ENCODE data around the gene POFUT1.

- TF ChIP-seq, protein P1, sequence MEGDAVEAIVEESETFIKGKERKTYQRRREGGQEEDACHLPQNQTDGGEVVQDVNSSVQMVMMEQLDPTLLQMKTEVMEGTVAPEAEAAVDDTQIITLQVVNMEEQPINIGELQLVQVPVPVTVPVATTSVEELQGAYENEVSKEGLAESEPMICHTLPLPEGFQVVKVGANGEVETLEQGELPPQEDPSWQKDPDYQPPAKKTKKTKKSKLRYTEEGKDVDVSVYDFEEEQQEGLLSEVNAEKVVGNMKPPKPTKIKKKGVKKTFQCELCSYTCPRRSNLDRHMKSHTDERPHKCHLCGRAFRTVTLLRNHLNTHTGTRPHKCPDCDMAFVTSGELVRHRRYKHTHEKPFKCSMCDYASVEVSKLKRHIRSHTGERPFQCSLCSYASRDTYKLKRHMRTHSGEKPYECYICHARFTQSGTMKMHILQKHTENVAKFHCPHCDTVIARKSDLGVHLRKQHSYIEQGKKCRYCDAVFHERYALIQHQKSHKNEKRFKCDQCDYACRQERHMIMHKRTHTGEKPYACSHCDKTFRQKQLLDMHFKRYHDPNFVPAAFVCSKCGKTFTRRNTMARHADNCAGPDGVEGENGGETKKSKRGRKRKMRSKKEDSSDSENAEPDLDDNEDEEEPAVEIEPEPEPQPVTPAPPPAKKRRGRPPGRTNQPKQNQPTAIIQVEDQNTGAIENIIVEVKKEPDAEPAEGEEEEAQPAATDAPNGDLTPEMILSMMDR (IDR thresholded peaks at IDR 0.05; ENCODE audit: extremely low read depth in 1 of 2, insufficient read depth in 1 of 2, low read depth in 1 of 2, low read length in 2 of 2), result no peak
- TF ChIP-seq POLR2A (IDR thresholded peaks at IDR 0.05; ENCODE audit: low read depth, low read length), result no peak
Measured at GRCh38 chr20:32163951-32164350, 43.7 kb upstream of the POFUT1 start.
